ENCODE results near the gene OTUD4. TPM values are rescaled to one million over a fixed set of nuclear protein-coding genes. Genes with fewer than 3 reads are reported as not detected.

The OTUD4 gene
- total and polyA plus RNA-seq, 2 donors (not counting 3 experiments of a cell fraction or from before 2014, with no cell fraction given), result 12.6 to 40.9 TPM

- TF ChIP-seq POLR2A (IDR thresholded peaks at IDR 0.05; ENCODE audit: low read depth, low read length), result no peak
- no peak for TF ChIP-seq POLR2AphosphoS5 (IDR thresholded peaks at IDR 0.05; ENCODE audit: insufficient read depth, low read depth, low read length)
- TF ChIP-seq FOS (IDR thresholded peaks at IDR 0.05; ENCODE audit: borderline replicate concordance, insufficient read depth, low read length), result no peak
- no peak for TF ChIP-seq MAX (IDR thresholded peaks at IDR 0.05; ENCODE audit: insufficient read depth, insufficient read length)
- no peak for TF ChIP-seq CTCF (IDR thresholded peaks at IDR 0.05; ENCODE audit: extremely low read depth in 1 of 2, insufficient read depth in 1 of 2, low read depth in 1 of 2, low read length in 2 of 2)
- TF ChIP-seq EZH2 (IDR thresholded peaks at IDR 0.05; ENCODE audit: borderline replicate concordance, low read depth, low read length, severe bottlenecking), result no peak
- TF ChIP-seq JUN (IDR thresholded peaks at IDR 0.05; ENCODE audit: borderline replicate concordance, insufficient read depth, insufficient read length, low read depth), result no peak
- TF ChIP-seq GATA2 (IDR thresholded peaks at IDR 0.05; ENCODE audit: insufficient read depth, insufficient read length, low read depth, low read length), result no peak
- TF ChIP-seq MYC (IDR thresholded peaks at IDR 0.05; ENCODE audit: low read depth, low read length), result no peak
- Histone ChIP-seq H3K4me2 (ENCODE audit: insufficient read depth, low read length) (no peak overlapping the region), H3K4me3 (replicated peaks in 1 of 3; ENCODE audit: insufficient read depth in 1 of 3, low read depth in 1 of 3, low read length in 3 of 3) (no peak overlapping the region), H3K9me1 (replicated peaks; ENCODE audit: control insufficient read depth, extremely low read depth, insufficient read depth, low read length) (no peaks in the 10 kb centered on the region), H3K36me3 (ENCODE audit: control insufficient read depth in 2 of 2, extremely low read depth in 1 of 2, insufficient read depth in 2 of 2, low read length in 2 of 2) (no peaks in the 10 kb centered on the region), H4K20me1 (replicated peaks; ENCODE audit: control insufficient read depth, extremely low read depth, insufficient read depth, low read length) (no peaks in the 10 kb centered on the region), H3K9me3 (replicated peaks; ENCODE audit: control insufficient read depth, insufficient read depth, low read length) (no peaks in the 10 kb centered on the region), H2AFZ (ENCODE audit: low read depth, low read length) (no peak overlapping the region), H3K4me1 (ENCODE audit: control insufficient read depth, extremely low read depth, insufficient read depth, low read length) (no peaks in the 10 kb centered on the region), H3K27ac (ENCODE audit: insufficient read depth, low read depth, low read length) (no peak overlapping the region), H3K27me3 (ENCODE audit: control insufficient read depth in 2 of 2, insufficient read depth in 2 of 2, low read length in 2 of 2) (peaks cover 6 to 9% of the 10 kb centered on the region in 2 experiments), H3K79me2 (ENCODE audit: control insufficient read depth, insufficient read depth, low read length) (no peaks in the 10 kb centered on the region), H3K9ac (replicated peaks; ENCODE audit: extremely low read depth, insufficient read depth, low read length) (no peak overlapping the region)
- DNase-seq (ENCODE audit: low read depth, low spot score), result no peak
- CTCF ChIA-PET, result no interaction called here
- POLR2A ChIA-PET, result no interaction called here
- FAIRE-seq, result no peak
- BruUV-seq (replicated peaks), result no TSS peak
- intact Hi-C loops (cut with micrococcal nuclease), result no loop called here
- dilution Hi-C loops (cut with MboI; ENCODE audit: extremely low pct_ligation_motif_present, low sequenced_read_pairs), result no loop called here
Measured at GRCh38 chr4:145200366-145200765, 20.0 kb upstream of the OTUD4 start.

All from endothelial cell of umbilical vein (primary cell).